WTC11 (cell line): Measurements from ENCODE around the gene DLGAP5.

ENCODE experiments used
- CTCF ChIP-seq: fragments of 200-600 bp; IDR thresholded peaks from 2 replicates; pipeline ENCODE4 v1.8.0; 2022; ENCODE audit warnings: antibody characterized with exemption
- ESRRA ChIP-seq: sonication (generic); formaldehyde crosslinking; IDR thresholded peaks from 2 replicates; pipeline ENCODE4 v1.8.1; 2022; ENCODE audit warnings: mild to moderate bottlenecking, missing genetic modification reagents, borderline replicate concordance
- GABPB1 ChIP-seq: sonication (generic); formaldehyde crosslinking; IDR thresholded peaks from 2 replicates; pipeline ENCODE4 v1.8.1; 2023; ENCODE audit warnings: mild to moderate bottlenecking, missing genetic modification reagents
- USF1 ChIP-seq: sonication (generic); formaldehyde crosslinking; IDR thresholded peaks from 2 replicates; pipeline ENCODE4 v1.8.0; 2022; ENCODE audit warnings: mild to moderate bottlenecking, missing genetic modification reagents
- TF ChIP-seq, protein P1 (sequence below): sonication (generic); formaldehyde crosslinking; IDR thresholded peaks from 2 replicates; pipeline ENCODE4 v1.8.1; 2022; ENCODE audit warnings: missing genetic modification reagents, borderline replicate concordance

DNA sequence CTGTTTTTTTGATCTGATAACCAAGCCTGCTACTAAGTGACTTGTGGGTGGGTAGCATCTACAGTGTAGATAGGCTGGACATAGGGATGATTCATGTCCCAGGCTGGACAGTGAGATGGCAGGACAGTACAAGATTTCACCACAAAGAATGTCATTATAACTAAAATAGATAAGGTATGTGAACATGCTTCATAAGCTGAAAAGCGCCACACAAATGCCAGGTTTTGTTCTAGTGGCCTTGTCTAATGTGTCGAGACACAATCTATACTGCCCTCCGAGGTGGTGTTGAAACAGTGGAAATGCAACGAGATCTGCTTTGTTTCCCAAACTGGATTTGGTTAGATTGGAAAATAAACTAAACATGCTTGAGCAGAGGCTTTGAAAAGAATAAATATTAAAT is 58.0 kb downstream of the DLGAP5 start:
- TF ChIP-seq CTCF (no peak), GABPB1 (CRISPR knock-in tag) (no peak), ESRRA (CRISPR knock-in tag) (no peak), USF1 (CRISPR knock-in tag) (no peak)
- TF ChIP-seq, protein P1, sequence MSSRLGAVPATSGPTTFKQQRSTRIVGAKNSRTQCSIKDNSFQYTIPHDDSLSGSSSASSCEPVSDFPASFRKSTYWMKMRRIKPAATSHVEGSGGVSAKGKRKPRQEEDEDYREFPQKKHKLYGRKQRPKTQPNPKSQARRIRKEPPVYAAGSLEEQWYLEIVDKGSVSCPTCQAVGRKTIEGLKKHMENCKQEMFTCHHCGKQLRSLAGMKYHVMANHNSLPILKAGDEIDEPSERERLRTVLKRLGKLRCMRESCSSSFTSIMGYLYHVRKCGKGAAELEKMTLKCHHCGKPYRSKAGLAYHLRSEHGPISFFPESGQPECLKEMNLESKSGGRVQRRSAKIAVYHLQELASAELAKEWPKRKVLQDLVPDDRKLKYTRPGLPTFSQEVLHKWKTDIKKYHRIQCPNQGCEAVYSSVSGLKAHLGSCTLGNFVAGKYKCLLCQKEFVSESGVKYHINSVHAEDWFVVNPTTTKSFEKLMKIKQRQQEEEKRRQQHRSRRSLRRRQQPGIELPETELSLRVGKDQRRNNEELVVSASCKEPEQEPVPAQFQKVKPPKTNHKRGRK (CRISPR knock-in tag), result no peak
